Liver (tissue), 9 donors: ENCODE measurements around the gene CYREN. TPM values are rescaled to one million over a fixed set of nuclear protein-coding genes. Genes with fewer than 3 reads are reported as not detected.

Source experiments
- DNase-seq: peaks from one replicate; pipeline ENCODE4 v3.0.0-alpha.2; 2017; ENCODE audit warnings: low spot score
- H3K27ac ChIP-seq, 2 donors: one replicate each; pipeline ENCODE4 v1.7.0; 2013; ENCODE audit warnings: inconsistent platforms in 2 of 2, low read length in 2 of 2, control low read depth in 1 of 2, low read depth in 1 of 2, mild to moderate bottlenecking in 1 of 2
- H3K27me3 ChIP-seq, 4 donors: one replicate each; pipeline versions ENCODE4 v1.6.1 to v1.7.0; 2013; ENCODE audit warnings: low read length in 3 of 4, inconsistent platforms in 1 of 4, mild to moderate bottlenecking in 1 of 4, moderate library complexity in 1 of 4; ENCODE audit not compliant: control insufficient read depth in 4 of 4, insufficient read depth in 4 of 4
- H3K36me3 ChIP-seq, 4 donors: one replicate each; pipeline versions ENCODE4 v1.6.1 to v1.7.0; 2013; ENCODE audit warnings: low read length in 3 of 4, mild to moderate bottlenecking in 3 of 4, low read depth in 1 of 4, moderate library complexity in 1 of 4; ENCODE audit not compliant: control insufficient read depth in 4 of 4, insufficient read depth in 3 of 4
- H3K4me1 ChIP-seq, 4 donors: one replicate each; pipeline versions ENCODE4 v1.6.1 to v1.7.0; 2013; ENCODE audit warnings: low read length in 3 of 4, mild to moderate bottlenecking in 3 of 4, moderate library complexity in 1 of 4; ENCODE audit not compliant: control insufficient read depth in 4 of 4, insufficient read depth in 4 of 4
- H3K4me3 ChIP-seq, 3 donors: one replicate each; pipeline versions ENCODE4 v1.6.1 to v1.7.0; 2013; ENCODE audit warnings: low read length in 3 of 3, control low read depth in 1 of 3, low read depth in 1 of 3, mild to moderate bottlenecking in 1 of 3
- H3K9ac ChIP-seq, 2 donors: one replicate each; pipeline ENCODE4 v1.7.0; 2013; ENCODE audit warnings: low read length in 2 of 2, mild to moderate bottlenecking in 2 of 2, moderate library complexity in 2 of 2, control low read depth in 1 of 2, low read depth in 1 of 2
- H3K9me3 ChIP-seq, 4 donors: one replicate each; pipeline versions ENCODE4 v1.6.1 to v1.7.0; 2013; ENCODE audit warnings: low read length in 3 of 4; ENCODE audit not compliant: control insufficient read depth in 4 of 4
- EGR1 ChIP-seq, 2 donors: IDR thresholded peaks; 2 replicates each; pipeline ENCODE4 v1.6.1; 2016 to 2018; ENCODE audit warnings: antibody characterized with exemption in 2 of 2, low read depth in 2 of 2
- FOXA1 ChIP-seq: IDR thresholded peaks from 2 replicates; pipeline ENCODE4 v1.6.1; 2016; ENCODE audit warnings: antibody characterized with exemption
- FOXA2 ChIP-seq: IDR thresholded peaks from 2 replicates; pipeline ENCODE4 v1.6.1; 2016; ENCODE audit warnings: antibody characterized with exemption
- HNF4A ChIP-seq, 2 donors: conservative IDR thresholded peaks; 2 replicates each; pipeline ENCODE4 v1.6.1; 2016; ENCODE audit warnings: antibody characterized with exemption in 2 of 2, mild to moderate bottlenecking in 2 of 2
- RAD21 ChIP-seq, 2 donors: IDR thresholded peaks; 2 replicates each; pipeline ENCODE4 v1.6.1; 2016; ENCODE audit warnings: antibody characterized with exemption in 2 of 2, mild to moderate bottlenecking in 2 of 2
- REST ChIP-seq: IDR thresholded peaks from 2 replicates; pipeline ENCODE4 v1.6.1; 2016; ENCODE audit warnings: antibody characterized with exemption, mild to moderate bottlenecking
- RXRA ChIP-seq, 2 donors: IDR thresholded peaks; 2 replicates each; pipeline ENCODE4 v1.6.1; 2017 to 2018; ENCODE audit warnings: antibody characterized with exemption in 2 of 2, mild to moderate bottlenecking in 1 of 2
- SP1 ChIP-seq: IDR thresholded peaks from 2 replicates; pipeline ENCODE4 v1.6.1; 2018; ENCODE audit warnings: antibody characterized with exemption, mild to moderate bottlenecking
- TAF1 ChIP-seq: conservative IDR thresholded peaks from 2 replicates; pipeline ENCODE4 v1.6.1; 2016; ENCODE audit warnings: antibody characterized with exemption, mild to moderate bottlenecking
- YY1 ChIP-seq: IDR thresholded peaks from 2 replicates; pipeline ENCODE4 v1.6.1; 2016; ENCODE audit warnings: antibody characterized with exemption, mild to moderate bottlenecking
- WGBS: extraction: QIAGEN DNeasy Blood & Tissue Kit; methylation state at CpG from one replicate; pipeline ENCODE4 v1.1.7; 2013; 5-methylcytosine and 5-hydroxymethylcytosine counted together
- polyA plus RNA-seq, 2 donors: library from polyadenylated mRNA; stranded (reverse) in 1 of 2; unstranded in 1 of 2; fragments of 200-250 nt in 1 of 2; fragments of >200 nt in 1 of 2; fragmentation: Nextera tagmentation in 1 of 2; extraction: Ambion mirVana in 1 of 2; gene quantifications; one replicate each; pipeline versions ENCODE4 v1.2.1 to v1.2.3, GENCODE V29; 2013 to 2015
- total RNA-seq, 2 donors: library from RNA; depleted of rRNA; stranded (reverse); fragments of >200 nt; gene quantifications; one replicate each; pipeline ENCODE4 v1.2.3, GENCODE V29; 2014
- TF ChIP-seq, protein P1 (sequence below): IDR thresholded peaks from 2 replicates; pipeline ENCODE4 v1.6.1; 2016; ENCODE audit warnings: antibody characterized with exemption
- donor health status: healthy.
- donor health status: healthy.
- donor health status: healthy.
- donor health status: healthy.
- donor health status: healthy.

Gene CYREN
- total and polyA plus RNA-seq, 4 donors: 13.2 to 20.3 (median 16.0) TPM

- TF ChIP-seq REST (peak; percentile 39), TAF1 (peak; percentile 60), RXRA (IDR thresholded peaks at IDR 0.05) (no peak), YY1 (peak; percentile 93)
Observed at GRCh38 chr7:135211179-135211945, 40.9 kb upstream of the CYREN start, which contains the start of gene WDR91. Gene WDR91, minus strand, starts transcription at chr7:135211526. Its CDS starts 24 bp downstream, at chr7:135211502.

GRCh38 chr7:135210888-135211178 lies 40.3 kb upstream of the CYREN start:
- under 1% methylated on average over 13 of the region's 13 CpGs for WGBS
- Histone ChIP-seq H3K36me3 (peaks cover 0 to 1% (median 0%) of the 10 kb centered on the region in 4 donors), H3K27ac (peak overlapping the region; percentile 86 to 94), H3K9ac (peak overlapping the region; percentile 3 to 46), H3K4me1 (peaks cover 0 to 33% (median 24%) of the 10 kb centered on the region in 4 donors), H3K4me3 (peak overlapping the region; percentile 68 to 85 (median 84)), H3K9me3 (no peaks in the 10 kb centered on the region), H3K27me3 (no peaks in the 10 kb centered on the region)
- no peak for DNase-seq
- TF ChIP-seq RAD21 (IDR thresholded peaks at IDR 0.05) (no peak), HNF4A (conservative IDR thresholded peaks at IDR 0.05) (no peak), FOXA2 (no peak), SP1 (no peak), YY1 (no peak), FOXA1 (no peak)
- TF ChIP-seq, protein P1, sequence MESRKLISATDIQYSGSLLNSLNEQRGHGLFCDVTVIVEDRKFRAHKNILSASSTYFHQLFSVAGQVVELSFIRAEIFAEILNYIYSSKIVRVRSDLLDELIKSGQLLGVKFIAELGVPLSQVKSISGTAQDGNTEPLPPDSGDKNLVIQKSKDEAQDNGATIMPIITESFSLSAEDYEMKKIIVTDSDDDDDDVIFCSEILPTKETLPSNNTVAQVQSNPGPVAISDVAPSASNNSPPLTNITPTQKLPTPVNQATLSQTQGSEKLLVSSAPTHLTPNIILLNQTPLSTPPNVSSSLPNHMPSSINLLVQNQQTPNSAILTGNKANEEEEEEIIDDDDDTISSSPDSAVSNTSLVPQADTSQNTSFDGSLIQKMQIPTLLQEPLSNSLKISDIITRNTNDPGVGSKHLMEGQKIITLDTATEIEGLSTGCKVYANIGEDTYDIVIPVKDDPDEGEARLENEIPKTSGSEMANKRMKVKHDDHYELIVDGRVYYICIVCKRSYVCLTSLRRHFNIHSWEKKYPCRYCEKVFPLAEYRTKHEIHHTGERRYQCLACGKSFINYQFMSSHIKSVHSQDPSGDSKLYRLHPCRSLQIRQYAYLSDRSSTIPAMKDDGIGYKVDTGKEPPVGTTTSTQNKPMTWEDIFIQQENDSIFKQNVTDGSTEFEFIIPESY: no peak

More at GRCh38 chr7:135211179-135211945, 40.9 kb upstream of the CYREN start, which contains the start of gene WDR91:
- under 1% methylated on average over 82 of the region's 82 CpGs for WGBS
- peak; percentile 100 for DNase-seq
- Histone ChIP-seq H3K9ac (peak within 1 kb of the TSS; percentile 86 to 91), H3K27ac (peak within 1 kb of the TSS; percentile 92 to 98), H3K4me1 (peaks cover 0 to 33% (median 24%) of the 10 kb centered on the region in 4 donors), H3K9me3 (no peaks in the 10 kb centered on the region), H3K4me3 (peak within 1 kb of the TSS; percentile 68 to 88 (median 85)), H3K36me3 (no peaks in the 10 kb centered on the region), H3K27me3 (no peaks in the 10 kb centered on the region)

- Histone ChIP-seq H3K9me3 (no peaks in the 10 kb centered on the region), H3K36me3 (peaks cover 0 to 7% (median 5%) of the 10 kb centered on the region in 4 donors), H3K27ac (no peak overlapping the region), H3K4me3 (no peak overlapping the region), H3K4me1 (peaks cover 0 to 26% (median 19%) of the 10 kb centered on the region in 4 donors), H3K9ac (no peak overlapping the region), H3K27me3 (no peaks in the 10 kb centered on the region)
- TF ChIP-seq SP1 (no peak), EGR1 (IDR thresholded peaks at IDR 0.05; ENCODE audit: low read depth in 2 of 2) (no peak), TAF1 (no peak)
- no peak for DNase-seq
- 88% methylated on average over 7 of the region's 7 CpGs for WGBS
Observed at GRCh38 chr7:135209225-135209834, 38.8 kb upstream of the CYREN start.
